Fibroblast of the aortic adventitia (primary cell): Measurements from ENCODE around the gene CYP2W1. TPM values are rescaled to one million over a fixed set of nuclear protein-coding genes. Genes with fewer than 3 reads are reported as not detected.
"Not testable (repeated sequence)": the region's sequence is repeated elsewhere in the genome, so short reads cannot be mapped to it uniquely, and the experiment has no call there.

Experiments
- DNase-seq: peaks from one replicate; pipeline ENCODE4 v3.0.0-alpha.2; 2010; ENCODE audit warnings: low read depth
- H3K4me3 ChIP-seq: 2 replicates; pipeline ENCODE4 v1.5.1; 2011; ENCODE audit warnings: low read depth, mild to moderate bottlenecking, control low read depth, low read length, moderate library complexity
- total RNA-seq: library from RNA; depleted of rRNA; stranded (reverse); fragments of >200 nt; gene quantifications from 2 replicates; pipeline ENCODE4 v1.2.3, GENCODE V29; 2012; ENCODE audit warnings: low replicate concordance
- TF ChIP-seq, protein P1 (sequence below): IDR thresholded peaks from 2 replicates; pipeline ENCODE4 v1.5.1; 2011; ENCODE audit warnings: mild to moderate bottlenecking, low read length, control low read depth, inconsistent platforms; ENCODE audit not compliant: insufficient read depth

The CYP2W1 gene
- total RNA-seq, 1 donor: not detected

DNA sequence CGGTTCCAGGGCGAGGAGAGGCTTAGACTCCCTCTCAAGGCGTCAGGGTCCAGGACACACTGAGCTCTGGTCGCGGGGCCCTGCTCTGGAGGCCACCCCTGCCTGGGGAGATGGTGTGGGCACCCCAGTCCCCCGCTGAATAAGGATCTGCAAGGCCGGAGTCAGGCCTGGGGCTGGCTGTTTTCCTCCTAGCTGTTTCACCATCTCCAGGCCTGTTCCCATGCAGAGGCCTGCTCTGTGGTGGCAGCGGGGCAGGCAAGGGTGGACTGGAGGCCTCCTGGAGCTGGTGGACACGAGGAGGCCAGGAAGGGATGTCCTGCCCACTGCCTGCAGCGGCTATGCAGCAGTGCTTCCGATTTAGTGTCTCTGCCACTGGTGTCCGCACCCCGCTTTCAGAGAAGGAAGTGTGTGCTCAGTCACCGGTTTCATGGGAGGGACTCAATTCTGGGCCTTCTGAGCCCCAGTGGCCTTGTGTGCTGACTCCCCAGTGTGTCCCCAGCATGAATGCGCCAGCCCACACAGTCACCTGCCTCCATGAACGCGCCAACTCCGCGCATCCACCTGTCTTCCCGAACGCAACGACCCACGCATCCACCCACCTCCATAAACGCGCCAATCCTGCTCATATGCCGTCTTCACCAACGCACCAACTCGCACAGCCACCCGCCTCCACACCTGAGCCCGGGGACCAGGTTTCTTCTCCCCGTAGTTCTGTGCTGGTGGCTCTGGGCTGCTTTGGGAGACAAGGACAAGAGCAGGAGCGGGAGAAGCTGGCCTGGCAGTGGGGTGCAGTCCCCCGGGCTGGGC, 46.9 kb downstream of the CYP2W1 start:
- DNase-seq: no peak
- no peak overlapping the region for H3K4me3 ChIP-seq
- TF ChIP-seq, protein P1, sequence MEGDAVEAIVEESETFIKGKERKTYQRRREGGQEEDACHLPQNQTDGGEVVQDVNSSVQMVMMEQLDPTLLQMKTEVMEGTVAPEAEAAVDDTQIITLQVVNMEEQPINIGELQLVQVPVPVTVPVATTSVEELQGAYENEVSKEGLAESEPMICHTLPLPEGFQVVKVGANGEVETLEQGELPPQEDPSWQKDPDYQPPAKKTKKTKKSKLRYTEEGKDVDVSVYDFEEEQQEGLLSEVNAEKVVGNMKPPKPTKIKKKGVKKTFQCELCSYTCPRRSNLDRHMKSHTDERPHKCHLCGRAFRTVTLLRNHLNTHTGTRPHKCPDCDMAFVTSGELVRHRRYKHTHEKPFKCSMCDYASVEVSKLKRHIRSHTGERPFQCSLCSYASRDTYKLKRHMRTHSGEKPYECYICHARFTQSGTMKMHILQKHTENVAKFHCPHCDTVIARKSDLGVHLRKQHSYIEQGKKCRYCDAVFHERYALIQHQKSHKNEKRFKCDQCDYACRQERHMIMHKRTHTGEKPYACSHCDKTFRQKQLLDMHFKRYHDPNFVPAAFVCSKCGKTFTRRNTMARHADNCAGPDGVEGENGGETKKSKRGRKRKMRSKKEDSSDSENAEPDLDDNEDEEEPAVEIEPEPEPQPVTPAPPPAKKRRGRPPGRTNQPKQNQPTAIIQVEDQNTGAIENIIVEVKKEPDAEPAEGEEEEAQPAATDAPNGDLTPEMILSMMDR: no peak

DNA sequence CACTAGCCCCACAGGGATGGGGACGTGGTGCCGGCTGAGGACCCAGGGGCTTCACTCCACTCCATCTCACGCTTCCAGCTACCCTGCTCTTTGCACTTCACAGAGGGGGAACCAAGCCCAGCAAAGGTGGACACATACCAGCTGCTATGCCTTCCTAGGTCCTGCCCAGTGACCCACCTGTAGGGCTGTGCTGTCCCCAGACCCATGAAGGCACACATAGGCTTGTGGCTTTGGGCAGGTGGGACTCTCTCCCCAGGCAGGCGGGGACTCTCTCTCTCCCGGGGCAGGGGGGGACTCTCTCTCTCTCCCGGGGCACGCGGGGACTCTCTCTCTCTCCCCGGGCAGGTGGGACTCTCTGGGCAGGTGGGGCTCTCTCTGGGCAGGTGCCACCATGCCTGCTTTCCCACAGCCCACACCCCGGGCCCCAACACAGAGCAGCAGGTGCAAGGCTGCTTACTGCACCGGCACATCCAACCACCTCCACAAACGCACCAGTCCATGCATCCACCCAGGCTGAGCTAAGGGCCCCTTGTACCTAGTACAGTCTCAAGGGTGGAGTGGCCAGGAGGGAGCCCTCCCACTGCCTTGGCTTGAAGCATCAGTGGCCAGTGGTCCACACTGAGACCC, 47.6 kb downstream of the CYP2W1 start:
- DNase-seq: no peak

DNA sequence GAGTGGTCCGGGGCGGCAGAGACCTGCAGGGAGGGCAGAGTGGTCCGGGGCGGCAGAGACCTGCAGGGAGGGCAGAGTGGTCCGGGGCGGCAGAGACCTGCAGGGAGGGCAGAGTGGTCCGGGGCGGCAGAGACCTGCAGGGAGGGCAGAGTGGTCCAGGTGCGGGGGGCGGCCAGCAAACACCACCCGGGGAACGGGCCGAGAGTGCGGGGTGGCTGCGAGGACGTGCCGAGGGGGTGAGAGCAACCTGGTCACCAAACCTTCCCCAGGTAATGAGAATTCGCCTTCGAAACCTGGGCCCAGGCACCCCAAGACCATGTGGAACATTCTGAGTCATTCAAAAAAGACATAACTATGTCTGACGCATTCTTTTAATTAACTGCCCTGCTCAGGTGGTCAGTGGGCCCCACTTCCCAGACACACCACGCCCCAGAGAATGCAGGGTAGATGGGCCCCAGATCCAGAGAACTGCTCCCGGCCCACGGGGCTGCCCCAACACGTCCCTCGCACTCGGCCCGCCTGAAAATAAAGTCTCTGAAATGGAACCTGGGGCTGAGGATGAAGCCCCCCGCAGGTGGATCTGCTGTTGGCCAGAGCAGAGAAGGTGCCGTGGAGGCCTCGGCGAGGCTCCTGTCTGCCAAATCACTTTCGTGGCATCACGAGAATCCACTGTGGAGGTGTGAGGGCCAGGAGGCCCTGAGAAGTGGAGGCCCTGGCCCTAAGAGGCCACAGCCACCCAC, 48.9 kb downstream of the CYP2W1 start:
- H3K4me3 ChIP-seq: no peak overlapping the region
- DNase-seq: no peak
- TF ChIP-seq, protein P1: no peak

More for the DNA sequence above, 47.6 kb downstream of the CYP2W1 start:
- no peak overlapping the region for H3K4me3 ChIP-seq
- TF ChIP-seq, protein P1: no peak

DNA sequence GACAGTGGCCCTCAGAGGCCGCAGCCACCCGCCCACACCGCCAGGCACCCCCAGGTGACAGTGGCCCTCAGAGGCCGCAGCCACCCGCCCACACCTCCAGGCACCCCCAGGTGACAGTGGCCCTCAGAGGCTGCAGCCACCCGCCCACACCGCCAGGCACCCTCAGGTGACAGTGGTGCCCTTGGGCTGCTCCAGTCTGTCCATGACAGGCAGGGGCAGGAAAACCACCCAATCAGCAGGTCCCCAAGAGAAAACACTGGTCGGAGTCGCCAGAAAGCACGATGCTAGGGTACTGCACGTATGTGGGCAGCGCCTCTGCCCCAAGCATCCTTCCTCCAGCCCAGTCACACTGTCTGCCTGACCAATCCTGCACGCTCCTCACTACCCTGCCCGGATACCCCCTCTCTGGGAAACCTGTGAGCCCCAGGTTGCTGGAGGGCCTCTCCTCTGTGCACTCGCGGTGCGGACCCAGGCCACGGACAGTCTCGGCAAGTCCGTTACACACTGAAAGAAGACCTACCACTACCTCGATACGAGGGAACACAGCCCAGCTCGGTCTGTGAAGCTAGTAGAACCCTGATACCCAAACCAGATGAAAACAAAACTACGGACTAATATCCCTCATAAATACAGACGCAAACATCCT, 49.7 kb downstream of the CYP2W1 start:
- TF ChIP-seq, protein P1: no peak
- DNase-seq: no peak
- no peak overlapping the region for H3K4me3 ChIP-seq

DNA sequence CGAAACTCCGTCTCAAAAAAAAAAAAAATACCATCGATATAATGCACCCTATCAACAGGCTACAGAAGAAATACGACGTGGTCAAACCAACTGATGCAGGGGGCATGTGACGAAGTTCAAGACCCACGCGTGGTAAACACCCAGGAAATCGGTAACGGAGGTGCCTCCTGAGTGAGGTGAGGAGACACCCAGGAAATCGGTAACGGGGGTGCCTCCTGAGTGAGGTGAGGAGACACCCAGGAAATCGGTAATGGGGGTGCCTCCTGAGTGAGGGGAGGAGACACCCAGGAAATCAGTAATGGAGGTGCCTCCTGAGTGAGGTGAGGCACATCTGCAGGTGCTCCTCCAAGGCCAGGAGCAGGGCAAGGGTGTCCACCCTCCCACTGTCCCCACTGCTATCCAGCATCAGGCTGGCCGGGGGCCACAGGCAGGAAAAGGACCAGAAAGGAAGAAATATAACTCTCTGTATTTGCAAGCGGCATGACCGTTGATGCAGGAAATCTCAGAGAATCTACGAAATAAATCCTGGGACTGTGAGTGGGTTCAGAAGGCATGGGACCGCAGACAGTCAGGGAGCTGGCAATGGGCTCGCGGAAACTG, 50.7 kb downstream of the CYP2W1 start:
- H3K4me3 ChIP-seq: no peak overlapping the region
- TF ChIP-seq, protein P1: no peak
- DNase-seq: no peak

DNA sequence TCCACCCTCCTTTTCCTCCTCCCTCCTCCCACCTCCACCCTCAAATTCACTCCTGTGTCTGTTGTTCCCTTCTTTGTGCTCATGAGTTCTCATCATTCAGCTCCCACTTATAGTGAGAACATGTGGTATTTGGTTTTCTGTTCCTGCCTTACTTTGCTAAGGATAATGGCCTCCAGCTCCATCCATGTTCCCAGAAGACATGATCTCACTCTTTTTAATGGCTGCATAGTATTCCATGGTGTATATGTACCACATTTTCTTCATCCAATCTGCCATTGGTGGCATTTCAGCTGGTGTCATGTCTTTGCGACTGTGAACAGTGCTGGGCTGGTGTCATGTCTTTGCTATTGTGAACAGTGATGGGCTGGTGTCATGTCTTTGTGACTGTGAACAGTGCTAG, 51.8 kb downstream of the CYP2W1 start:
- not testable (repeated sequence) for H3K4me3 ChIP-seq, DNase-seq

DNA sequence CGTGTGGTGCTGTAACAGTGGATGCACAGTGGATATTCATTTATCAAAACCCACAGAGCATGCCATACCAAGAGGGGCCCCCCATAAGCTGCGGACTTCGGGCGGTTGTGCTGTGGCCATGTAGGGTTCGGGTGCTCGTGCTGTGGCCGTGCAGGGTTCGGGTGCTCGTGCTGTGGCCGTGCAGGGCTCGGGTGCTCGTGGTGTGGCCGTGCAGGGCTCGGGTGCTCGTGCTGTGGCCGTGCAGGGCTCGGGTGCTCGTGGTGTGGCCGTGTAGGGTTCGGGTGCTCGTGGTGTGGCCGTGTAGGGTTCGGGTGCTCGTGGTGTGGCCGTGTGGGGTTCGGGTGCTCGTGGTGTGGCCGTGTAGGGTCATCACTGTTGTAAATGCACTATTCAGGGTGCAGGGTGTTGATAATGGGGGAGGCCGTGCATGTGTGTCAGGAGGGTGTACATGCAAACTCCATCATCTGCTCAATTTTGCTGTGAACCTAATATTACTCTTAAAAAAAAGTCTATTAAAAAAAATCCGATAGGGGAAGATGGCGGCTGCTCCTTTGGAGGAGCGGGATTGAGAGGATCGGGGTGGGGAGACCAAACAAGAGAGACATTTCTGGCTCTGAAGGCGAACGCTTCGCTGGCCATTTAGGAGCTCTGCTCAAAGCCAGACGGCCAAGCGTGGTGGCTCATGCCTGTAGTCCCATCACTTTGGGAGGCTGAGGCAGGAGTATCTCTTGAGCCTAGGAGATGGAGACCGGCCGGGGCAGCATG, 53.4 kb downstream of the CYP2W1 start:
- not testable (repeated sequence) for DNase-seq, H3K4me3 ChIP-seq
